HG03565 (cell line): ENCODE data around the gene MDFIC2.
"Not testable (repeated sequence)": the region's sequence is repeated elsewhere in the genome, so short reads cannot be mapped to it uniquely, and the experiment has no call there.

Experiments
- ATAC-seq: cut with Tn5 transposase; IDR thresholded peaks from one replicate; pipeline ENCODE4 v1.9.1; 2021; ENCODE audit warnings: mild to moderate bottlenecking, moderate library complexity; ENCODE audit not compliant: unreplicated experiment

Gene MDFIC2

GRCh38 chr3:70264122-70264780 is 48.2 kb downstream of the MDFIC2 start:
- no peak for ATAC-seq

GRCh38 chr3:70261283-70261682 is 51.2 kb downstream of the MDFIC2 start:
- ATAC-seq, result no peak

- no peak for ATAC-seq
These were observed 55.9 kb downstream of the MDFIC2 start for GRCh38 chr3:70256566-70256965.

GRCh38 chr3:70250492-70250891 is 61.9 kb downstream of the MDFIC2 start:
- no peak for ATAC-seq

- no peak for ATAC-seq
These were observed 62.8 kb downstream of the MDFIC2 start for GRCh38 chr3:70249509-70250160.

GRCh38 chr3:70248856-70249255 is 63.6 kb downstream of the MDFIC2 start:
- no peak for ATAC-seq

GRCh38 chr3:70247955-70248354 is 64.5 kb downstream of the MDFIC2 start:
- no peak for ATAC-seq

GRCh38 chr3:70245746-70246525 is 66.5 kb downstream of the MDFIC2 start:
- no peak for ATAC-seq

GRCh38 chr3:70244422-70244821 is 68.0 kb downstream of the MDFIC2 start:
- ATAC-seq, result no peak

GRCh38 chr3:70242297-70242882 is 70.0 kb downstream of the MDFIC2 start:
- ATAC-seq, result no peak

- no peak for ATAC-seq
These were observed 78.6 kb downstream of the MDFIC2 start for GRCh38 chr3:70233812-70234211.

GRCh38 chr3:70233112-70233511 is 79.3 kb downstream of the MDFIC2 start:
- ATAC-seq, result no peak

- ATAC-seq, result no peak
These were observed 81.2 kb downstream of the MDFIC2 start for GRCh38 chr3:70231266-70231701.

GRCh38 chr3:70227437-70227836 is 85.0 kb downstream of the MDFIC2 start:
- no peak for ATAC-seq

- no peak for ATAC-seq
These were observed 87.3 kb downstream of the MDFIC2 start for GRCh38 chr3:70225146-70225545.

GRCh38 chr3:70224337-70224736 is 88.1 kb downstream of the MDFIC2 start:
- no peak for ATAC-seq

GRCh38 chr3:70218471-70218870 is 94.0 kb downstream of the MDFIC2 start:
- no peak for ATAC-seq

GRCh38 chr3:70211274-70211673 is 101.2 kb downstream of the MDFIC2 start:
- not testable (repeated sequence) for ATAC-seq

- no peak for ATAC-seq
These were observed 110.5 kb downstream of the MDFIC2 start for GRCh38 chr3:70201975-70202374.

GRCh38 chr3:70189884-70190473 is 122.5 kb downstream of the MDFIC2 start:
- ATAC-seq, result no peak

- ATAC-seq, result no peak
These were observed 126.2 kb downstream of the MDFIC2 start for GRCh38 chr3:70186221-70186620.
